Measurements from ENCODE around the gene VILL.
A peak's percentile ranks its signal among the peaks of the same experiment; 100 is the strongest.
"Not testable (repeated sequence)": the region's sequence is repeated elsewhere in the genome, so short reads cannot be mapped to it uniquely, and the experiment has no call there.

VILL gene

GRCh38 chr3:37985637-37986320 is 4.8 kb upstream of the VILL start:
- no peaks in the 10 kb centered on the region for H3K9me3 ChIP-seq
- no peaks in the 10 kb centered on the region for H3K36me3 ChIP-seq (replicated peaks)
- in situ Hi-C loops (cut with MboI; ENCODE audit: low sequenced_read_pairs): no loop called here
- H3K4me1 ChIP-seq: no peaks in the 10 kb centered on the region
- H3K27me3 ChIP-seq (ENCODE audit: low read depth): no peaks in the 10 kb centered on the region
- no peak overlapping the region for H3K4me3 ChIP-seq
- no peak for DNase-seq (ENCODE audit: low spot score in 2 of 2)

- H3K36me3 ChIP-seq (replicated peaks): no peaks in the 10 kb centered on the region
- H3K4me1 ChIP-seq: no peaks in the 10 kb centered on the region
- H3K9me3 ChIP-seq: no peaks in the 10 kb centered on the region
- no peak for DNase-seq (ENCODE audit: low spot score in 2 of 2)
- H3K27me3 ChIP-seq (ENCODE audit: low read depth): no peaks in the 10 kb centered on the region
- H3K4me3 ChIP-seq: no peak overlapping the region
- in situ Hi-C loops (cut with MboI; ENCODE audit: low sequenced_read_pairs): no loop called here
These were observed 3.9 kb upstream of the VILL start for GRCh38 chr3:37986479-37987314.

DNA sequence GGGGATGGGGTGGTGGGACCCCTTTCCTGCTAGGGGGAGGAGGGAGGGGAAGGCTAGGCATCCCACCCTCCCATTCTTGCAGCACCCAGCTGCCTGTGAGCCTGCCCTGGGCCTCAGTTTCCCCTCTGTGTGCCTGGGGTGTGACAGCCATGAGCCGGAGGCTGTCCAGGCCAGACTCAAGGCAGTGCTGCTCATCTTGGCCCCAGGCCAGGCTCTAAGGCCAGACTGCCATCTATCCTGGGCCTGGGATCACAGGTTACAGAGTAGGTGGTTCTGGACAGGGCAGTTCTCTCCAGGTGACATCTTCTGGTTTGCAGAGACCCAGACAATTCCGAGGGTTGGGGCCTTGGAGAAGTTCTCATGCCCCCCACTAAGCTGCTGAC is 3.3 kb upstream of the VILL start:
- Histone ChIP-seq H3K9me3 (no peaks in the 10 kb centered on the region), H3K36me3 (replicated peaks) (no peaks in the 10 kb centered on the region), H3K4me1 (no peaks in the 10 kb centered on the region), H3K4me3 (no peak overlapping the region), H3K27me3 (ENCODE audit: low read depth) (no peaks in the 10 kb centered on the region)
- in situ Hi-C loops (cut with MboI; ENCODE audit: low sequenced_read_pairs): no loop called here
- no peak for DNase-seq (ENCODE audit: low spot score in 2 of 2)

GRCh38 chr3:37987751-37988179 is 2.8 kb upstream of the VILL start:
- Histone ChIP-seq H3K36me3 (replicated peaks) (no peaks in the 10 kb centered on the region), H3K27me3 (ENCODE audit: low read depth) (no peaks in the 10 kb centered on the region), H3K9me3 (no peaks in the 10 kb centered on the region), H3K4me1 (no peaks in the 10 kb centered on the region), H3K4me3 (no peak overlapping the region)
- DNase-seq (ENCODE audit: low spot score in 2 of 2): no peak
- in situ Hi-C loops (cut with MboI; ENCODE audit: low sequenced_read_pairs): no loop called here

- H3K4me1 ChIP-seq; in situ Hi-C loops (cut with MboI; ENCODE audit: low sequenced_read_pairs); H3K4me3 ChIP-seq; H3K27me3 ChIP-seq (ENCODE audit: low read depth); DNase-seq (ENCODE audit: low spot score in 2 of 2); H3K36me3 ChIP-seq (replicated peaks); H3K9me3 ChIP-seq: not testable (repeated sequence)
These were observed 2.2 kb upstream of the VILL start for GRCh38 chr3:37988376-37988775.

DNA sequence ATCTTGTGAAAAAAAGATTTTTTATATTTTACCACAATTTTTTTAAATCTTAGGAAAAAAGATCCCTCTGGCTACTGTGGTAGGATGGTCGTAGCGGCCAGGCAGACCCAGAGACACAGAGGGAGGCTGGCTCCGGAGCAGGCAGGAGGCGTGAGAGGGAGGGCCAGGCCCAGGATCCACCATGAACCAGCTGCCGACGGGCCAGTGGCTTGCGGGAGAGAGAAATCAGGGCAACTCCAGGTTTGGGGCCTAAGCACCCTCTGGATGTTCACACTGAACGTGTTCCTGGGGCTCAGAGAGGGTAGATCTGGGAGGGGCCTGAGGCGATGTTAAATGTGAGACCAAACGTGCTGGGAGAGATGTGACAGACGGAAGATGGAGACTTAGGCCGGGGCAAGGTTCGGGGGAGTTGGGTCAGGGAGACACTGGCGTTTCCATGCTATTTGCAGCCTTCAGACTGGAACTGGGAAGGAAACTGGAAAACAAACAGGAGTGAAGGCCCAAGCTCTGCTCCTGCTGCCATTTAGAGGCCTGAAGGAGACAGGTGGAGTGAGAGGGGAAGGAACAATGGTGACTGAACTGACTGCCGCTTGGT is 1.6 kb upstream of the VILL start:
- Histone ChIP-seq H3K4me1 (peaks cover 7% of the 10 kb centered on the region), H3K36me3 (replicated peaks) (no peaks in the 10 kb centered on the region), H3K9me3 (no peaks in the 10 kb centered on the region), H3K27me3 (ENCODE audit: low read depth) (no peaks in the 10 kb centered on the region), H3K4me3 (no peak overlapping the region)
- in situ Hi-C loops (cut with MboI; ENCODE audit: low sequenced_read_pairs): no loop called here
- DNase-seq (ENCODE audit: low spot score in 2 of 2): no peak

DNA sequence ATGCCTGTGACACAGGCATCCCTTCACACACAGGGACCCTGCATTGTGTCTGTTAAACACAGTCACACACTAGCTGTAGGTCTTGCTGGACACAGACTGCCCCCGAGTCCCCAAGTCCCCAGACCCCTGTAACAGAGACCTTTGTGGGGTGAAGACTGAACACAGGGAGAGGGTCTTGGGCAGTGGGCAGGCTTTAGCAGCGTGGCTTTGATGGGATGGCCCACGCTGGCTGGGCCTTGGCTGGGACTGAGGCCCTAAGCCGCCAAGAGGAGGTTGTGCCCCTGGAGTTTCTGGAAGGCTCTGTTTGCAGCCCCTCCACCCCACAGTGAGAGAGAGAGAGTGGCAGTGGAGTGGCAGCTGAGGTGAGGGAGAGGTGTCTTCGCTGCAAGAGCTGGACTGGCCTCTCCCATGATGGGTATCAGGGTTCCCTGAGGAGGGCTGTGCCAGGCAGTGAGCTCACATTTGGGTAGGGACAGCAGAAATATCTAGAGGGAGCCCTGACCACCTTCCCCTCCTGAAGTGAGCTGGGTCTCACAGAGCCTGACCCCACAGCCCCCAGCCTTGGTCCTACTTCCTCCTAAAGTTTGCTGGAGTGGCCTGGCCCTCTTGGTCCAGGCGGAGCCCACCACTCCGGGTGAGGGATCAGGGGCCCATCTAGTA is 635 bp upstream of the VILL start:
- H3K27me3 ChIP-seq (ENCODE audit: low read depth): no peaks in the 10 kb centered on the region
- DNase-seq (ENCODE audit: low spot score in 2 of 2): no peak
- H3K4me3 ChIP-seq: no peak overlapping the region
- H3K36me3 ChIP-seq (replicated peaks): no peaks in the 10 kb centered on the region
- no peaks in the 10 kb centered on the region for H3K9me3 ChIP-seq
- in situ Hi-C loops (cut with MboI; ENCODE audit: low sequenced_read_pairs): no loop called here
- H3K4me1 ChIP-seq: peaks cover 10% of the 10 kb centered on the region

DNA sequence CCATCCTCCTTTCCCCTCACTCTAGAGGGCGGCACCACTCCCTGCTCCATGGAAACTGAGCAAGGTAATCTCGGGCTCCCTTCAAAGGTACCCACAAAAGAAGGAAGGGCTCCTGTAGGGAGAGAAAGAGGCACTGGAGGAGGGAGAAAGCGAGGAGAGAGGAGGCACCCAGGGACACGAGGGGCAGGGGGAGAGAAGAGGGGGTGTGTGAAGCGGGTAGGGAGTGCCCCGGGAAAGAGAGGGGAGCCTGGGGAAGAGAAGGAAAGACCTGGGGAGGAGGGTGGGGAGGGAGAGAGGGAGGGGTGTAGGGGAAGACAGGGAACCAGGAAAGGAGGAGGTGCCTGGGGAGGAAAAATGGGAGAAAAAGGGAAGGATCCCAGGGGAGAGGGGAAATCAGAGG is 523 bp downstream of the VILL start:
- H3K4me3 ChIP-seq: no peak overlapping the region
- in situ Hi-C loops (cut with MboI; ENCODE audit: low sequenced_read_pairs): no loop called here
- DNase-seq (ENCODE audit: low spot score in 2 of 2): no peak

GRCh38 chr3:37991823-37992222 is 1.2 kb downstream of the VILL start:
- Histone ChIP-seq H3K27me3 (ENCODE audit: low read depth) (no peaks in the 10 kb centered on the region), H3K4me3 (no peak overlapping the region), H3K9me3 (no peaks in the 10 kb centered on the region), H3K4me1 (peaks cover 14% of the 10 kb centered on the region), H3K36me3 (replicated peaks) (no peaks in the 10 kb centered on the region; the same call in 1 of the 2 replicates)
- no peak for DNase-seq (ENCODE audit: low spot score in 2 of 2)
- in situ Hi-C loops (cut with MboI; ENCODE audit: low sequenced_read_pairs): no loop called here

More for the DNA sequence above, 523 bp downstream of the VILL start:
- H3K4me1 ChIP-seq: peaks cover 14% of the 10 kb centered on the region
- H3K27me3 ChIP-seq (ENCODE audit: low read depth): no peaks in the 10 kb centered on the region
- H3K36me3 ChIP-seq (replicated peaks): no peaks in the 10 kb centered on the region; the same call in 1 of the 2 replicates
- H3K9me3 ChIP-seq: no peaks in the 10 kb centered on the region

DNA sequence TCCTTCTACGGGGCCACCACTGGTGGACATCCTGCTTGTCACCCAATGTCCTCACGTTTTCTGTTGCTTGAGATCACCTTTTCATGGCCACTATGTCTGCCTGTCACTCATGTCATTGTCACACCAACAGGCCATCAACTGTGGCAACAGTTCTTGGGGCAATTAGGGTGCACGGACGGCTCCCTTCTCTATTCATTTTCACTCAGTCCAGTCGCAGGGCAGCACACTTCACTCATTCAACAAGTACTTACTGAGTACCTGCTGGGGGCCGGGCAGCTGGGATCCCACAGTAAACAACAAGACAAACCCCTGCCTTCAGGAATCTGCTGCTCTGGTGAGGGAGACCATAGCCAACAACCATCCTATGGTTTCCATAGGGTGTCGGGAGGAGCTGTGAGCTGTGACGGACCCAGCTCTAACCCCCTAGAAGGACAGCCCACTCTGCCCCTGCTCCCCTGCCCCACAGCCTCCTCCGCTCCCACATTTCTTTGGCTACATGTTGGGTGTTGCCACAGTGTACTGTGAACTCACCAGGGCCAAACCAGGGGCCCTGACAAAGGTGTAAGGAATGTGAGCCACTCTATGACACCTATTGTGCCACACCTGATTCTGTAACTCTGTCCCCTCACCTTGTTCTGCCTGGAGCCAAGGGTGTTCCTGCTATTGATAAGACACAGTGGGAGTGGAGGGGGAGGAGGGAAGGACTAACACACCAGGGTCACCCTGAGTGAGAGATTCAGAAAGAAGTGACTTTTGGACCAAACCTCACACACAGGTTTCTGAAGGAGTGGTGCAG is 1.9 kb downstream of the VILL start:
- Histone ChIP-seq H3K27me3 (ENCODE audit: low read depth) (no peaks in the 10 kb centered on the region), H3K36me3 (replicated peaks) (peaks cover 3% of the 10 kb centered on the region), H3K9me3 (no peaks in the 10 kb centered on the region), H3K4me1 (peaks cover 14% of the 10 kb centered on the region), H3K4me3 (no peak overlapping the region)
- no peak for DNase-seq (ENCODE audit: low spot score in 2 of 2)
- in situ Hi-C loops (cut with MboI; ENCODE audit: low sequenced_read_pairs): no loop called here

DNA sequence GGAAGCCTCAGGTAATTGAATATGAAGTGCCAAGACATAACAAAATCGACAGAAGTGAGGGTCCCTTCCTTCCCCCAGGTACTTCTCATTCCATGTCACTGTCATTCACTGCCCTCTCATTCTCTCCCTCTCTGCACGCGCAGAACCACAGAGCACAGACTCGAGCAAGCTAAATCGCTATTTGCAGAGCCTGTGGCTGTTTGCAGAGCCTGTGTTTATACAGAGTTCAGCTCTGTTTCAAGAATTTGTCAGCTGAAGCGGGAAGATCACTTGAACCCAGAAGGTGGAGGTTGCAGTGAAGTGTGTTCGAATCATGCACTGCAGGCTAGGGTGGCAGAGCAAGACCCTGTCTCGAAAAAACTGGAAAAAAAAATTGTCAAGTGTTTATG is 2.5 kb downstream of the VILL start:
- Histone ChIP-seq H3K27me3 (ENCODE audit: low read depth) (no peaks in the 10 kb centered on the region), H3K36me3 (replicated peaks) (peaks cover 3% of the 10 kb centered on the region), H3K4me1 (peaks cover 14% of the 10 kb centered on the region), H3K4me3 (no peak overlapping the region), H3K9me3 (no peaks in the 10 kb centered on the region)
- no peak for DNase-seq (ENCODE audit: low spot score in 2 of 2)
- in situ Hi-C loops (cut with MboI; ENCODE audit: low sequenced_read_pairs): no loop called here

DNA sequence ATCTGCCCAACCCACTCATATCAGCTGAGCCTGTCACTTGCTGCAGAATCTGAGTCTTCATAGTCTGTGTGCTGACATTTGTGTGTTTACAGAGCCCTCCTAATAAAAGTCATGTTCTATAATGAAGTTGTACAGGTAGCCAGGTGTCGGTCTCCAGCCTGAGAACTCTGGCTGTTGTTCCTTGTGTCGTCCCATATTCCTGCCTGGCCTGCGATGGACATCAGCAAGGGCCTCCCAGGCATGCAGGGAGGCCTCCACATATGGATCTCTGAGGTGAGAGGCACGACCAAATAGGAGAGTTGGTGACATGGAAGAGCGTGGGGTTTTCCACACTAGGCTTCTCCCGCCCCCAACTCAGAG is 2.9 kb downstream of the VILL start:
- no peaks in the 10 kb centered on the region for H3K9me3 ChIP-seq
- H3K4me3 ChIP-seq: peak overlapping the region; percentile 57
- DNase-seq (ENCODE audit: low spot score in 2 of 2): no peak
- in situ Hi-C loops (cut with MboI; ENCODE audit: low sequenced_read_pairs): no loop called here
- H3K36me3 ChIP-seq (replicated peaks): peaks cover 3% of the 10 kb centered on the region
- H3K27me3 ChIP-seq (ENCODE audit: low read depth): no peaks in the 10 kb centered on the region
- peaks cover 14% of the 10 kb centered on the region for H3K4me1 ChIP-seq
